Prostate gland (tissue), 2 donors: ENCODE data around the gene CYTH1.

Experiments used
- CTCF ChIP-seq, 4 experiments: fragments of 200-600 bp in 2 of 4; fragments of 450-650 bp in 2 of 4; sonication (generic) in 2 of 4; IDR thresholded peaks; 1 replicate in 3 of 4; 2 replicates in 1 of 4; pipeline ENCODE4 v1.5.1; 2016 to 2019; ENCODE audit warnings: antibody characterized with exemption in 4 of 4, mild to moderate bottlenecking in 2 of 4, moderate library complexity in 2 of 4
- POLR2A ChIP-seq: fragments of 450-650 bp; IDR thresholded peaks from one replicate; pipeline ENCODE4 v1.6.1; 2016; ENCODE audit warnings: antibody characterized with exemption, mild to moderate bottlenecking

DNA sequence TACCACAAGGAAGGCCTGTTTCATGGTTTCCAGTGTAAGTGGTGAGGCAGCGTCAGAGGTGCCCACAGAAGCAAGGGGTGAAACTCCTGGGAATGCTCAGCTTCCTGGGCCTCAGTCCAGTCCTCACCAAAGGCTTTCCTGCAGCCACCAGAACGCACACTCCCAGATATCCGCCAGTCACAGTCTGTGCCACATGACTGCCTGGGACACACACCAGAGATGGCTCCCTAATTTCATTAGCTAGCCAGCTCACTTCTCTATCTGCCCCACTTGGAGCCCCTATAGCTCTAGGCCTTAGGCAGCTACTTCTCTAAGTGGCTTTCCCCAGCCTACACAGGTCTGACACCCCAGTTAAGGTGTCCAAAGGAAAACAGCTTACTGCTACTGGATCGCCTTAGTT lies 77.0 kb downstream of the CYTH1 start:
- TF ChIP-seq CTCF (IDR thresholded peaks at IDR 0.05) (no peak), POLR2A (no peak)
